ENCODE measurements around the gene HRH2. TPM values are rescaled to one million over a fixed set of nuclear protein-coding genes. Genes with fewer than 3 reads are reported as not detected.
A peak's percentile ranks its signal among the peaks of the same experiment; 100 is the strongest.

The HRH2 gene
- polyA plus RNA-seq, 1 donor (not counting 4 experiments of a cell fraction or from before 2014, with no cell fraction given) = not detected

GRCh38 chr5:175747539-175748060 lies 89.7 kb downstream of the HRH2 start:
- Histone ChIP-seq H4K20me1 (ENCODE audit: control insufficient read depth, extremely low read depth, insufficient read depth, low read length) (no peaks in the 10 kb centered on the region), H3K36me3 (ENCODE audit: control insufficient read depth in 2 of 2, extremely low read depth in 1 of 2, insufficient read depth in 2 of 2, low read length in 2 of 2) (no peaks in the 10 kb centered on the region), H3K79me2 (ENCODE audit: control insufficient read depth, insufficient read depth, low read length) (no peaks in the 10 kb centered on the region), H3K9ac (ENCODE audit: control insufficient read depth, extremely low read depth, insufficient read depth, low read length) (no peak overlapping the region), H3K27ac (ENCODE audit: control insufficient read depth, insufficient read depth, low read length) (no peak overlapping the region), H3K9me1 (ENCODE audit: control insufficient read depth, extremely low read depth, insufficient read depth, low read length) (no peaks in the 10 kb centered on the region), H3K27me3 (ENCODE audit: control insufficient read depth, extremely low read depth, insufficient read depth, low read length) (peaks cover 3% of the 10 kb centered on the region), H3K4me2 (ENCODE audit: control insufficient read depth, extremely low read depth, insufficient read depth, low read depth, low read length) (no peak overlapping the region), H3K4me3 (ENCODE audit: control insufficient read depth in 2 of 3, extremely low read depth in 1 of 3, insufficient read depth in 2 of 3, low read depth in 1 of 3, low read length in 3 of 3) (no peak overlapping the region), H3K9me3 (ENCODE audit: control insufficient read depth, low read depth, low read length) (no peaks in the 10 kb centered on the region), H3K4me1 (ENCODE audit: control insufficient read depth, extremely low read depth, insufficient read depth, low read length) (peaks cover 5% of the 10 kb centered on the region), H2AFZ (ENCODE audit: control insufficient read depth, low read length) (no peak overlapping the region)
- FAIRE-seq = no peak
- DNase-seq (ENCODE audit: low read depth, low spot score) = no peak
- dilution Hi-C loops (cut with MboI; ENCODE audit: extremely low pct_ligation_motif_present, low sequenced_read_pairs) = no loop called here
- no peak for TF ChIP-seq EZH2 (IDR thresholded peaks at IDR 0.05; ENCODE audit: low read length)
- TF ChIP-seq CTCF (optimal IDR thresholded peaks at IDR 0.05 in 1 of 3, IDR thresholded peaks at IDR 0.05 in 1 of 3, conservative IDR thresholded peaks at IDR 0.05 in 1 of 3; ENCODE audit: extremely low read depth in 1 of 3, insufficient read depth in 2 of 3, low read length in 3 of 3) = no peak

GRCh38 chr5:175748650-175749049 lies 90.8 kb downstream of the HRH2 start:
- Histone ChIP-seq H3K4me1 (ENCODE audit: control insufficient read depth, extremely low read depth, insufficient read depth, low read length) (peaks cover 5% of the 10 kb centered on the region), H3K9me1 (ENCODE audit: control insufficient read depth, extremely low read depth, insufficient read depth, low read length) (no peaks in the 10 kb centered on the region), H3K27ac (ENCODE audit: control insufficient read depth, insufficient read depth, low read length) (no peak overlapping the region), H3K4me2 (ENCODE audit: control insufficient read depth, extremely low read depth, insufficient read depth, low read depth, low read length) (no peak overlapping the region), H3K79me2 (ENCODE audit: control insufficient read depth, insufficient read depth, low read length) (no peaks in the 10 kb centered on the region), H4K20me1 (ENCODE audit: control insufficient read depth, extremely low read depth, insufficient read depth, low read length) (no peaks in the 10 kb centered on the region), H3K27me3 (ENCODE audit: control insufficient read depth, extremely low read depth, insufficient read depth, low read length) (peaks cover 3% of the 10 kb centered on the region), H3K36me3 (ENCODE audit: control insufficient read depth in 2 of 2, extremely low read depth in 1 of 2, insufficient read depth in 2 of 2, low read length in 2 of 2) (no peaks in the 10 kb centered on the region), H2AFZ (ENCODE audit: control insufficient read depth, low read length) (no peak overlapping the region), H3K4me3 (ENCODE audit: control insufficient read depth in 2 of 3, extremely low read depth in 1 of 3, insufficient read depth in 2 of 3, low read depth in 1 of 3, low read length in 3 of 3) (no peak overlapping the region), H3K9ac (ENCODE audit: control insufficient read depth, extremely low read depth, insufficient read depth, low read length) (no peak overlapping the region), H3K9me3 (ENCODE audit: control insufficient read depth, low read depth, low read length) (no peaks in the 10 kb centered on the region)
- FAIRE-seq = no peak
- TF ChIP-seq CTCF (optimal IDR thresholded peaks at IDR 0.05 in 1 of 3, IDR thresholded peaks at IDR 0.05 in 1 of 3, conservative IDR thresholded peaks at IDR 0.05 in 1 of 3; ENCODE audit: extremely low read depth in 1 of 3, insufficient read depth in 2 of 3, low read length in 3 of 3) (peak in 1 of 3 experiments; percentile 22), EZH2 (IDR thresholded peaks at IDR 0.05; ENCODE audit: low read length) (no peak)
- no peak for DNase-seq (ENCODE audit: low read depth, low spot score)
- dilution Hi-C loops (cut with MboI; ENCODE audit: extremely low pct_ligation_motif_present, low sequenced_read_pairs) = no loop called here
